Retinal pigment epithelial cell (primary cell): ENCODE measurements around the gene ATP7B.

Experiments used
- DNase-seq: peaks from one replicate; pipeline ENCODE4 v3.0.0-alpha.2; 2010; ENCODE audit warnings: low read depth
- H3K4me3 ChIP-seq: 2 replicates; pipeline ENCODE4 v1.5.1; 2011; ENCODE audit warnings: mild to moderate bottlenecking, low read length, control low read depth, moderate library complexity
- TF ChIP-seq, protein P1 (sequence below): conservative IDR thresholded peaks from 2 replicates; pipeline ENCODE4 v1.5.1; 2011; ENCODE audit warnings: low read depth, low read length, control low read depth, inconsistent platforms

ATP7B gene

GRCh38 chr13:51922771-51923480 lies 88.3 kb downstream of the ATP7B start:
- TF ChIP-seq, protein P1, sequence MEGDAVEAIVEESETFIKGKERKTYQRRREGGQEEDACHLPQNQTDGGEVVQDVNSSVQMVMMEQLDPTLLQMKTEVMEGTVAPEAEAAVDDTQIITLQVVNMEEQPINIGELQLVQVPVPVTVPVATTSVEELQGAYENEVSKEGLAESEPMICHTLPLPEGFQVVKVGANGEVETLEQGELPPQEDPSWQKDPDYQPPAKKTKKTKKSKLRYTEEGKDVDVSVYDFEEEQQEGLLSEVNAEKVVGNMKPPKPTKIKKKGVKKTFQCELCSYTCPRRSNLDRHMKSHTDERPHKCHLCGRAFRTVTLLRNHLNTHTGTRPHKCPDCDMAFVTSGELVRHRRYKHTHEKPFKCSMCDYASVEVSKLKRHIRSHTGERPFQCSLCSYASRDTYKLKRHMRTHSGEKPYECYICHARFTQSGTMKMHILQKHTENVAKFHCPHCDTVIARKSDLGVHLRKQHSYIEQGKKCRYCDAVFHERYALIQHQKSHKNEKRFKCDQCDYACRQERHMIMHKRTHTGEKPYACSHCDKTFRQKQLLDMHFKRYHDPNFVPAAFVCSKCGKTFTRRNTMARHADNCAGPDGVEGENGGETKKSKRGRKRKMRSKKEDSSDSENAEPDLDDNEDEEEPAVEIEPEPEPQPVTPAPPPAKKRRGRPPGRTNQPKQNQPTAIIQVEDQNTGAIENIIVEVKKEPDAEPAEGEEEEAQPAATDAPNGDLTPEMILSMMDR: no peak
- H3K4me3 ChIP-seq: no peak overlapping the region
- DNase-seq: no peak

- H3K4me3 ChIP-seq: no peak overlapping the region
- no peak for DNase-seq
- TF ChIP-seq, protein P1: no peak
These were observed 89.2 kb downstream of the ATP7B start for GRCh38 chr13:51921790-51922740.

DNA sequence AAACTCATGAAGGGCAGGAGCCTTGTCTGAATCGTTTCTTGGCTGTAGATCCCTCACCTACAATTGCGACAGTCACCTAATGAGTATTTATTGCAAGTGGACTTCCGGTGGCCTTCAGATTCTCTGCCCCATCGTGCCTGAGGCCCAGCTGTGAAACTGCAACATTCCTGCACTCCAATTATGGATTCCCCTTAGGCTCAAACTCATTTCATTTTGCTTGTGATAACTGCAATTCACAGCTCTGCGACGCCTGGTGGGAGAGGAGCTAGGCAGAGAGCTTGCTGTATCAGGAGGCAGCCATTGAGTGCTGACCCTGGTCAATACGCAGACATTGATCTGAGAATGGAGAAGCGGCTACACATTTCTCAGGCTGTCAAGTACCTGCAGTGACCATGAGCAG lies 90.5 kb downstream of the ATP7B start:
- DNase-seq: no peak
- TF ChIP-seq, protein P1: no peak
- H3K4me3 ChIP-seq: no peak overlapping the region

GRCh38 chr13:51920267-51920666 lies 91.0 kb downstream of the ATP7B start:
- DNase-seq: no peak
- TF ChIP-seq, protein P1: no peak
- H3K4me3 ChIP-seq: no peak overlapping the region

GRCh38 chr13:51919531-51919930 lies 91.7 kb downstream of the ATP7B start:
- TF ChIP-seq, protein P1: no peak
- no peak for DNase-seq
- H3K4me3 ChIP-seq: no peak overlapping the region

- TF ChIP-seq, protein P1: no peak
- DNase-seq: no peak
- H3K4me3 ChIP-seq: no peak overlapping the region
These were observed 94.3 kb downstream of the ATP7B start for GRCh38 chr13:51916962-51917361.
